Esophagus (tissue), 2 donors: ENCODE data around the gene JADE1. TPM values are rescaled to one million over a fixed set of nuclear protein-coding genes. Genes with fewer than 3 reads are reported as not detected.

Source experiments
- H3K27ac ChIP-seq, 2 donors: one replicate each; pipeline ENCODE4 v1.5.1; 2013; ENCODE audit warnings: low read depth in 2 of 2, mild to moderate bottlenecking in 2 of 2, inconsistent platforms in 1 of 2, low read length in 1 of 2, moderate library complexity in 1 of 2
- H3K27me3 ChIP-seq, 2 donors: one replicate each; pipeline ENCODE4 v1.6.1; 2013; ENCODE audit warnings: low read length in 2 of 2, control low read depth in 1 of 2, mild to moderate bottlenecking in 1 of 2; ENCODE audit not compliant: insufficient read depth in 2 of 2, control insufficient read depth in 1 of 2
- H3K36me3 ChIP-seq, 2 donors: one replicate each; pipeline ENCODE4 v1.6.1; 2013; ENCODE audit warnings: low read length in 1 of 2; ENCODE audit not compliant: control insufficient read depth in 2 of 2, insufficient read depth in 2 of 2
- H3K4me1 ChIP-seq, 2 donors: one replicate each; pipeline ENCODE4 v1.6.1; 2013; ENCODE audit warnings: low read length in 1 of 2; ENCODE audit not compliant: control insufficient read depth in 2 of 2, insufficient read depth in 2 of 2
- H3K4me3 ChIP-seq, 2 donors: one replicate each; pipeline ENCODE4 v1.5.1; 2013; ENCODE audit warnings: low read length in 2 of 2, mild to moderate bottlenecking in 2 of 2, low read depth in 1 of 2, moderate library complexity in 1 of 2
- H3K9me3 ChIP-seq, 2 donors: one replicate each; pipeline ENCODE4 v1.6.1; 2013; ENCODE audit warnings: mild to moderate bottlenecking in 2 of 2, low read depth in 1 of 2, low read length in 1 of 2, moderate library complexity in 1 of 2; ENCODE audit not compliant: control insufficient read depth in 2 of 2, insufficient read depth in 1 of 2
- WGBS, 2 donors: extraction: QIAGEN DNeasy Blood & Tissue Kit; methylation state at CpG; one replicate each; pipeline ENCODE4 v1.1.7; 2013; 5-methylcytosine and 5-hydroxymethylcytosine counted together
- polyA plus RNA-seq, 2 donors: library from polyadenylated mRNA; stranded (reverse); fragments of 200-250 nt; gene quantifications; one replicate each; pipeline ENCODE4 v1.2.3, GENCODE V29; 2013
- donor health status: healthy with polysubstance abuse.
- donor health status: Bipolar disorder and iron deficiency.

The JADE1 gene
- polyA plus RNA-seq, 2 donors: 4.3 to 6.3 TPM

GRCh38 chr4:128803783-128804182, 5.7 kb upstream of the JADE1 start:
- no peaks in the 10 kb centered on the region for H3K36me3 ChIP-seq
- H3K4me1 ChIP-seq: no peaks in the 10 kb centered on the region
- WGBS, 2 donors: 50 to 56% methylated on average over 2 of the region's 2 CpGs
- H3K4me3 ChIP-seq: no peak overlapping the region
- H3K9me3 ChIP-seq: no peaks in the 10 kb centered on the region
- H3K27ac ChIP-seq: no peak overlapping the region
- H3K27me3 ChIP-seq: no peaks in the 10 kb centered on the region

- Histone ChIP-seq H3K9me3 (no peaks in the 10 kb centered on the region), H3K4me3 (peak overlapping the region; percentile 71 to 84), H3K27ac (peak overlapping the region; percentile 81 to 96), H3K4me1 (no peaks in the 10 kb centered on the region), H3K27me3 (no peaks in the 10 kb centered on the region), H3K36me3 (no peaks in the 10 kb centered on the region)
- 0 to 1% methylated on average over 16 of the region's 16 CpGs for WGBS, 2 donors
Measured at GRCh38 chr4:128810331-128810870, 901 bp downstream of the JADE1 start.

- Histone ChIP-seq H3K4me3 (peak overlapping the region; percentile 61 to 84), H3K36me3 (no peaks in the 10 kb centered on the region), H3K27me3 (no peaks in the 10 kb centered on the region), H3K27ac (peak overlapping the region; percentile 89 to 96), H3K4me1 (no peaks in the 10 kb centered on the region), H3K9me3 (no peaks in the 10 kb centered on the region)
- 0 to 1% methylated on average over 39 to 50 of the region's 50 CpGs for WGBS, 2 donors
Measured at GRCh38 chr4:128810871-128811570, 1.5 kb downstream of the JADE1 start.

GRCh38 chr4:128811571-128812441, 2.3 kb downstream of the JADE1 start:
- Histone ChIP-seq H3K4me3 (peak overlapping the region; percentile 61 to 84), H3K36me3 (no peaks in the 10 kb centered on the region), H3K27ac (peak overlapping the region; percentile 89 to 96), H3K27me3 (no peaks in the 10 kb centered on the region), H3K9me3 (no peaks in the 10 kb centered on the region), H3K4me1 (no peaks in the 10 kb centered on the region)
- 1% methylated on average over 50 to 123 of the region's 123 CpGs for WGBS, 2 donors

- Histone ChIP-seq H3K27ac (peak overlapping the region; percentile 83 to 96), H3K4me3 (peak overlapping the region; percentile 61 to 84), H3K9me3 (no peaks in the 10 kb centered on the region), H3K27me3 (no peaks in the 10 kb centered on the region), H3K36me3 (no peaks in the 10 kb centered on the region), H3K4me1 (no peaks in the 10 kb centered on the region)
- 1% methylated on average over 32 to 33 of the region's 33 CpGs for WGBS, 2 donors
Measured at GRCh38 chr4:128812442-128813235, 3.1 kb downstream of the JADE1 start.

- Histone ChIP-seq H3K27ac (no peak overlapping the region), H3K36me3 (no peaks in the 10 kb centered on the region), H3K27me3 (no peaks in the 10 kb centered on the region), H3K9me3 (no peaks in the 10 kb centered on the region), H3K4me3 (no peak overlapping the region), H3K4me1 (peaks cover 0 to 2% of the 10 kb centered on the region in 2 donors)
- WGBS, 2 donors: 96 to 97% methylated on average over 5 of the region's 5 CpGs
Measured at GRCh38 chr4:128813965-128814364, 4.5 kb downstream of the JADE1 start.

GRCh38 chr4:128818442-128818841, 8.9 kb downstream of the JADE1 start:
- WGBS, 2 donors: 97 to 98% methylated on average over 4 of the region's 4 CpGs
- H3K27me3 ChIP-seq: no peaks in the 10 kb centered on the region
- peaks cover 0 to 2% of the 10 kb centered on the region in 2 donors for H3K4me1 ChIP-seq
- no peak overlapping the region for H3K4me3 ChIP-seq
- no peak overlapping the region for H3K27ac ChIP-seq
- no peaks in the 10 kb centered on the region for H3K36me3 ChIP-seq
- no peaks in the 10 kb centered on the region for H3K9me3 ChIP-seq

GRCh38 chr4:128819082-128819742, 9.7 kb downstream of the JADE1 start:
- no peak overlapping the region for H3K27ac ChIP-seq
- H3K4me1 ChIP-seq: peaks cover 0 to 2% of the 10 kb centered on the region in 2 donors
- 79 to 81% methylated on average over 6 of the region's 6 CpGs for WGBS, 2 donors
- no peaks in the 10 kb centered on the region for H3K36me3 ChIP-seq
- H3K4me3 ChIP-seq: no peak overlapping the region
- H3K27me3 ChIP-seq: no peaks in the 10 kb centered on the region
- H3K9me3 ChIP-seq: no peaks in the 10 kb centered on the region

- Histone ChIP-seq H3K4me1 (peaks cover 0 to 2% of the 10 kb centered on the region in 2 donors), H3K4me3 (no peak overlapping the region), H3K36me3 (no peaks in the 10 kb centered on the region), H3K27me3 (no peaks in the 10 kb centered on the region), H3K27ac (no peak overlapping the region), H3K9me3 (no peaks in the 10 kb centered on the region)
- WGBS, 2 donors: 76 to 81% methylated on average over 3 of the region's 3 CpGs
Measured at GRCh38 chr4:128820671-128821070, 11.2 kb downstream of the JADE1 start.
